Prostate gland (tissue), 2 donors: ENCODE measurements around the gene DAPK1.

Experiments used
- CTCF ChIP-seq, 4 experiments: fragments of 200-600 bp in 2 of 4; fragments of 450-650 bp in 2 of 4; sonication (generic) in 2 of 4; IDR thresholded peaks; 1 replicate in 3 of 4; 2 replicates in 1 of 4; pipeline ENCODE4 v1.5.1; 2016 to 2019; ENCODE audit warnings: antibody characterized with exemption in 4 of 4, mild to moderate bottlenecking in 2 of 4, moderate library complexity in 2 of 4
- POLR2AphosphoS5 ChIP-seq: sonication (generic); formaldehyde crosslinking; IDR thresholded peaks from one replicate; pipeline ENCODE4 v1.6.1; 2017; ENCODE audit warnings: antibody characterized with exemption

- TF ChIP-seq CTCF (IDR thresholded peaks at IDR 0.05), result no peak
- no peak for TF ChIP-seq POLR2AphosphoS5
These were observed 18.0 kb downstream of the DAPK1 start for GRCh38 chr9:87515588-87516221.
